HG03469 (cell line): Measurements from ENCODE around the gene CDK5RAP2.
"Not testable (repeated sequence)": the region's sequence is repeated elsewhere in the genome, so short reads cannot be mapped to it uniquely, and the experiment has no call there.

ENCODE experiments used
- ATAC-seq: cut with Tn5 transposase; IDR thresholded peaks from one replicate; pipeline ENCODE4 v1.9.1; 2021; ENCODE audit warnings: mild to moderate bottlenecking, moderate library complexity, moderate number of reproducible peaks; ENCODE audit not compliant: unreplicated experiment

CDK5RAP2 gene

DNA sequence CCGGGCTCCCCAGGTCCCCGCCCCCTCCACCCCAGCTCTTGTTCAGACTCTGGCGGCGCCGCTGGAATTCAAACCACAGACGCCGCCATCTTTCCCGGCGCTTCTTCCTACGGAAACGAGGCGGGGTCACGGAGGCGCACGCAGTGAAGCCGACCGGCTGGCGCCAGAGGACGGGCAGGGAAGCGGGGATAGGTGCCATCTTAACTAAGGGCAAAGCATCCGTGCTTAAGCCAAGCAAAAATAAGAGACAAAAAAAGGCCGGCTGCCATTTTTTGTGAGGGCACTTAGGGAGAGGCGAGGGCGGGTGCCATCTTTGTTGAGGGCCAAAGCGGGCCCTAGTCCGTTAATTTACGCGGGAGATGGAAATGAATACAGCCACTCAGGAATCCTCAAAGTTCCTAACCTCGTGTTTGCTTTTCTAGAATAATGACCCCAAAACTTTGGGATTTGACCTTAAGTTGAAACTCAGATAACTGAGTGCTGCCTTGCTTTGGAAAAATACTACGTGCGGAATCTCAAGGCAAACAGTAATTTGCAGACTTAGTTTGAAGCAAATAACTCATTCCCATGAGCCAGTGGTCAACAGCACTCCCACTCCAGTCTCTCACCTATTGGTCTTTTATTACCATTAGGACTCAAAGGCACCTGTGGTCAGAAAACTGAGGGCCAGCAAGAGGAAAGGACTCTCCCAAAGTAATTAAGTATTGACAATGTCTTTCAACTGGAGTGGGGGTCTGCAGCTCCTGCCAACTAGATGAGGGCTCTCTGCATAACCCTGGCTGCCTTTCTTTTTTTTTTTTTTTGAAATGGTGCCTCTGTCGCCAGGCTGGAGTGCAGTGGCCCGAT, at the start of gene CDK5RAP2:
Gene CDK5RAP2 (minus strand): TSS at position 117 of the 846 bp plus-strand sequence. CDS start 189 bp downstream, outside the sequence.
- peak; percentile 92 for ATAC-seq

DNA sequence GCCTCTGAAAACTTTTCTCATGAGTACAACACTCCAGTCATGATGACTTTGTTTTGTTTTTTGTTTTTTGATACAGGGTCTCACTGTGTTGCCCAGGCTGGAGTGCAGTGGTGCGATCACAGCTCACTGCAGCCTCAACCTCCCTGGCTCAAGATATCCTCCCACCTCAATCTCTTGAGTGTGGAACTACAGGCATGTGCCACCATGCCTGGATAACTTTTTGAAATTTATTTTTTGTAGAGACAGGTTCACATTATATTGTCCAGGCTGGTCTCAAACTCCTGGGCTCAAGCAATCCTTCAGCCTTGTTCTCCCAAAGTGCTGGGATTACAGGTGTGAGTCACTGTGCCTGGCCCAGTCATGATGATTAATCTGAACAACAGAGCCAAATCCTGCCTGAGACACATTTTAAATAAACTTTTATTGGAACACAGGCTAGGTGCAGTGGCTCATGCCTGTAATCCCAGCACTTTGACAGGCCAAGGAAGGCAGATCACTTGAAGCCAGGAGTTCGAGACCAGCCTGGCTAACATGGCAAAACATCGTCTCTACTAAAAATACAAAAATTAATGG, 49.0 kb upstream of the CDK5RAP2 start:
- not testable (repeated sequence) for ATAC-seq

DNA sequence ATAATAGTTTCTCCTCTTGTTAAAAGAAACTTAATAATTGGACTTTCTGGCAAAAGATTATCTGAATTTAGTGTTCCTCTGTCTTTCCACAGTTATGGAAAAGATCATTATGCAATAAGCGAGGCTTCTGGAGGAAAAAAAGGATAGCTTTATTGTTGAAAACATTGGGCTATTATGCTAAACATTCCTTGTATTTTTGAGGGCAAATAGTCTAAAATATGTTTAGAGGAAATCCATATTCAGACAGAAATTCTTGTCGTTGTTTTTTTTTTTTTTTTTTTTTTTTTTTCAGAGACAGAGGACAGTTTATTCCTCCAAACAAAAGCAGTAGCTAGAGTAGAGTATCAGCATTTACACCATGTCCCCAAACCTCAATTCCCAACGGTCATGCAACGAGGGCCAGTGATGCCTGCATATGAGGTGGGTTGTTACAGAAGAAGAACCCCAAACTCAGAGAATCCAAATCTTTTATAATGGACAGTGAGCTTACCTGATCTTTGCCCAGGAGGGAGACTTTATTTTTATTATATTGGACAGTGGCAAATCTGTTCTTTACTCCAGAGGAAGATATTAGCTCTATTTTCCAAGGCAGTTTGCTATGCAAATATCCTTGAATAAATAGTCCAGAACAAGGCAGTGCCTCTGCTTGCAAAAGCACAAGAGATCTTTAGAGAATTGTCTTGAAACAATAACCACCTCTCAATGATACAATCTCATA, 48.4 kb upstream of the CDK5RAP2 start:
- no peak for ATAC-seq

DNA sequence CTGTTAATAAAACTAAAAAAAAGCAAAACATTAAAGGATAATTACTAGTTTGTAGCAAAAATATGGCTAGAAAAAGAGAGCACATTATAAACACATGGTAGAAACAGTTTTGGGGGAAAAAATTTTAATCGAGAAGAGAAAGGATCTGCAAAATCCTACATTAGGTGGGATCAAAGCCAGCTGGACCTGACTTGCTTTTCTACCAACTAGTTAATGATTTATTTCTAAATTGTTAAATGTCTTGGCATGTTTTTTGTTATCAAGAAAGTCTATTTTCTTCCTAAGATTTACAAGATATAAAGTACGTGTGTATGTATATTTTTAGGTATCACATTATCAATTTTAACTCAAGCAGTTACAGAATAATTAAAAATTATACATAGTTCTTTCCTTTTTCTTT, 47.1 kb upstream of the CDK5RAP2 start:
- no peak for ATAC-seq

DNA sequence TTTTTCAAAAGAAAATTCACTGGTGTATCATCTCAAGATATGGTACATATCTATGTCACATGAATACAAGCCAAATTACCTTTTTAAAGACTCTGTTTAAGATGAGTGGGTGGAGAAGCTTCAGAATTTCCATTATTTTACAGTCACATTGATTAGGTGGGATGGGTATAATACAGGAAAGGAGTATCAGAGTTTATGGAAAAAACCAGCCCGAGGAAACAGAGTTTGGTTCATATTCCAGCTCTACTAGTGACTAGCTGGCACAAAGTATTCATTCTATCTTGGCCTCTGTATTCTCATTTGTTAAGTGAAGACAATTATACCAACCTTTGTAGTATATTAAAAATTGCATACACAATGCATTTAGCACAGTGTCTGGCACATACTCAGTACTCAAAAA, 46.5 kb upstream of the CDK5RAP2 start:
- no peak for ATAC-seq

DNA sequence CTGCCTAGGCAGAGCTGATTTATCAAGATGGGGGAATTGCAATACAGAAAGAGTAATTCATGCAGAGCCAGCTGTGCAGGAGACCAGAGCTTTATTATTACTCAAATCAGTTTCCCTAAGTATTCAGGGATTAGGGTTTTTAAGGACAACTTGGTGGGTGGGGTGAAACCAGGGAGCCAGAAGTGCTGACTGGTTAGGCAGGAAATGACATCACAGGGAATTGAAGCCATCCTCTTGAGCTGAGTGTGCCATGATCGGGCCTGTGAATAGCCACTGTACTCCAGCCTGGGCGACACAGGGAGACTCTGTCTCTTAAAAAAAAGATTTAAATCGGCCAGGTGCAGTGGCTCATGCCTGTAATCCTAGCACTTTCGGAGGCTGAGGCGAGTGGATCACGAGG, 45.3 kb upstream of the CDK5RAP2 start:
- no peak for ATAC-seq

DNA sequence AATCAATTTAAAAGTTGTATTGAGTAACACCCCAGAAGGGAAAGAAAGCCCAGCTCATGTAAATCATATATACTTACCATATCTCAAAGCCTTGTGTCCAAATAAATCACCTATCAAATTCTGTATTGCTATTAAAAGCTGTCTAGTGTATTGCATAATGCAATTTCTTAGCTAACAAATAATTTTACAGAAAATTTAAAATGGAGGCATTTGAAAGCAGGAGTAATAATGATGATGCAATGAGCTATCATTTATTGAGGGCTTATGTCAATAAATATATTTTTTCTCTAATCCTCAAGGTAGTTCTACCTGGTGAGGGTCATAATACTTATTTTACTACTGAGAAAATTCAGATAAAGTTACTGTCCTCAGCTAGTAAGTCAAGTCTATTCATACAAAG, 42.8 kb upstream of the CDK5RAP2 start:
- ATAC-seq, result no peak

DNA sequence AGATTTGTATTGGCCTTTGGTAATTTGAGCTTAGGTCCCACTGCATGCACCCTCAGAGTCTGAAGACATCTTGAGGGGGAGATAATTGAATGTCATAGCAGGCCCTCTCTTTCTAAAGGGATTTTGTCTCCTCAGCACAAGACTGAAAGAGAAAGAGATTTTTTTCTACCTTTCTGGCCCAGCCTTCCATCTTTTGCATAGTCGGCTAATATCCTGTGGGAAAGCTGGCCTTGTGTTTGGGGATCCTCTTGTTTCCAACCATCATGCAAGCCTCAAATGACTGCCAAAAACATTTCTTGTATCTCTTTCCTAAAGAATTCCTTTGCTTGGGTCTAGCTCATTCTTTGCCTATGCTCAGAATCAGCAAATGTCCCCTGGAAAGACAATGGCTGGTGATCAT, 42.0 kb upstream of the CDK5RAP2 start:
- no peak for ATAC-seq

DNA sequence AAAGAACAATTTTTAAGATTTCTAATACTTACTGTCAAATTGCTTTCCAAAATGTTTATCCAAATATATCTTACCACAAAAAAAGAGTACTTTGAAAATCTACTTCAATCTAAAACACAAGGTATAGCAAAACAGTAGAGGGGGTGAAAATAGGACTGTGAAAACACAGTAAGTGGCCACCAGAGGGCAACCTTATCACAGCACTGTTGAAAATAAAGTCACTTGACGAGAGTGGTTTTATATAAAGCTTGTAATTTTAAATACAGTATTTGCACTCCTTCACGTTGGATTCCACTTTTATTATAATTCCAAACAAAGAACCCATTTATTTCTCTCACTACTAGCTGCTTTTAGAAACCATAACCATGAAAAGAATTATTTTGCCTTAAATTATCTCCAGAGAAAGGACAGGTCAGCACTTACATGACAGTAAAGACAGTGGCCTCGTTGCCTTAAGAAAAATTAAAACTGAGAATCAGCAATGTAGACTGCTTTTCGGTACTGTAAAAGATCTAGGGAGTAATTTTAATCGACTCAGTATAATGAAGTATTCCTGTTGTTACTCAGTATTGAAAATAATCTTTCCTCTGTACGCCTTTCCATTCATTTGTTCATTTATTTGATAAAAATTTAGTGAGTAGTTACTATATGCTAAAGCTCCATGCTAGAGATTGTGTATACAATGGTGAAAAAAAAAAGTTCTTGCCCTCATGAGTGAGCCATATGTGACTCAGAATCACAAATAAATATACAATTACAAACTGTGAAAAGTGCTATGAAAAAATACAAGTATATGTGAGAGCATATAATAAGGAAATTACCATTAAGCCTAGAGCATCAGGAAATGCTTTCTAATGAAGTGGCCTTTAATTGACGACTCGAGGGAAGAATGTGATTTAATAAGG, 40.0 kb upstream of the CDK5RAP2 start:
- no peak for ATAC-seq

DNA sequence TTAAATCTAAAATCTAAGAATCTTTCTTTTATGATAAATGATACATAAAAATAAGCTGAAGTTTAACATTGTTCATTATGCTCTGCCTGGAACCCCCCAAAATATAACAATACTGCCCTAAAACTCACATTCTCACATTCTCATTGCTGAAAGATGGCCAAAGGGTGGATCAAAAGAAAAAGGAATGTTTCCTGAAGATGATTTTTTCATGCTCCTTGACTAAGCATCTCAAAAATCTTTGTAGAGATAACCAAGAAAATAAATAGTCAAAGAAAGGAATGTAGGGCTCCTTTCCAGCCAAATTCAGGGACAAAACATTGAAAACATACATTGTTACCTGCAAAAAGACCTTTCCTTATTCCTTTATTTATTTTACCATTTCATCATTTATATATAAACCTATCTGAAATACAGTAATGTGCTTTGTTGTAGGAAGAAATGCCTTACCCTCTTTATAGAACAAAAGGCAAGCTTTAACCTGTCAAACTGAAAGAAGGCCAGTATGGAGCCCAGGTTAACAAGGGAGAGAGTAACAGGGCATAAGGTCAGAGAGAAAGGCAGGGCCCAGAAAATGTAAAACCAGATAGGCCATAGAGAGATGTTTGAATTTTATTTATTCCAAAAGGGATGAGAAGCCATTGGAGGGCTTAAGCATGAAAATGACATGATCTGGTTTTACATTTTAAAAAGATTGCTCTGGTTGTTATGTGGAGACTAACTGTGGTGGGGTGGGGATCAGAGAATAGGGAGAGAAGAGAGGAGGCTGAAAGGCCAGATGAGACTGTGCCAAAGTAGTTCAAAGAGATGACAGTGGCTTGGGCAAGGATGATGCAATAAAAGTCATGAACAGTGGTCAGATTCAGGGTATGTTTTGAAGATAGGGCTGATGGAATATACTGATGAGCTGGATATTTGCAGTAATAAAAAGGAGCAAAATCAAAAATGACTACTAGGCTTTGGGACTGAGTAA, 37.3 kb upstream of the CDK5RAP2 start:
- ATAC-seq, result no peak

DNA sequence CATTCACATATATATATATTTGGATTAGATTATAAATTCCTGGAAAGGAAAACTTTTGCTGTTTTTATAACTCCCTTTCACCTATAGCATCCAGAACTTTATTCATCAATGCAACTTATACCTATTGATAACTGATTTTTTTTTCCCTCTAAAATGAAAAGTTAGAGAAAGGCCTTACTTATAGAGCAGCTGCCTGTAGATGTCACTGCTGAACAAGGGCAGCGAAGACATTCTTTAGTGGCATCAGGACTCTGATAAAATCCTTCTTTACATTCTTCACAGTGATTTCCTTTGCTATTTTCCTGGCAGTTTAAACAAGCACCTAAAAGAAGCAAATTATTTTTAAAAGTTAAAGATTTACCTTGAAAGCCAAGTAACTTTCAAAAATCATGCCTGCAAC, 32.3 kb upstream of the CDK5RAP2 start:
- ATAC-seq, result no peak

DNA sequence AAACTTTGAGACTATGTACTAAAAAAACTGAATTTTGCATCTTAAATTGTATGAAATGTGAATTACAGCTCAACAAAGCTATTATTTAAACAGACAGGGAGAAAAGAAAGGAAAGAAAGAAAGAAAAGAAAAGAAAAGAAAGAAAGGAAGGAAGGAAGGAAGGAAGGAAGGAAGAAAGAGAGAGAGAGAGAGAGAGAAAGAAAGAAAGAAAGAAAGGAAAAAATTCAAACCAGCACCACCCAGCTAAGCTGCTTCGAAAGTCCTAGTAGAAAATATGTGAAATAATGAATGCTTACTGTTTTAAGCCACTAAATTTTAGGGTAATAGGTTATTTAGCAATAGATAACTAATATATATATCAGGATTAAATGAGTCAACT, 31.7 kb upstream of the CDK5RAP2 start:
- no peak for ATAC-seq

DNA sequence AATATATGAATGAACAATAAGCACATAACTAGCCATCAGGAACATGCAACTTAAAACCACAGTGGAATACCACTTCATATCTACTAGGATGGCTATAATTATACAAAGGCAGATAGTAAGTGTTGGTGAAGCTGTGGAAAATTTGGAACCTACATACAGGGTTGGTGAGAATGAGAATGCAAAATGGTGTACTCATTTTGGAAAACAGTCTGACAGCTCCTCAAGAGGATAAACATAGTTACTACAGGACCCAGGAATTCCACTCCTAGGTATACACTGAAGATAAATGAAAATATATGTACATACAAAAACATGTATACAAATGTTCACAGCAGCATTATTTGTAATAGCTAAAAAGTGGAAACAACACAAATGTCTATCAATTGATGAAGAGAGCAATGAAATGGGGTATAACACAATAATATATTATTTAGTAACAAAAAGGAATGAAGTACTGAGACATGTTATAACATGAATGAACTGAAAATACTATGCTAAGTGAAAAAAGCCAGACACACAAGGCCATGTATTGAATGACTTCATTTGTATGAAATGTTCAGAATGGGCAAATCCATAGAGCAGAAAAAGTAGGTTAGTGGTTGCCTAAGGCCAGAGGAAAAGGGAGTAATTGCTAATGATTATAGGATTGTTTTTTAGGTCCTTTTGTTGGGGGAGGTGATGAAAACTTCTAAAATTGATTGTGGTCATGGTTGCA, 31.2 kb upstream of the CDK5RAP2 start:
- no peak for ATAC-seq

DNA sequence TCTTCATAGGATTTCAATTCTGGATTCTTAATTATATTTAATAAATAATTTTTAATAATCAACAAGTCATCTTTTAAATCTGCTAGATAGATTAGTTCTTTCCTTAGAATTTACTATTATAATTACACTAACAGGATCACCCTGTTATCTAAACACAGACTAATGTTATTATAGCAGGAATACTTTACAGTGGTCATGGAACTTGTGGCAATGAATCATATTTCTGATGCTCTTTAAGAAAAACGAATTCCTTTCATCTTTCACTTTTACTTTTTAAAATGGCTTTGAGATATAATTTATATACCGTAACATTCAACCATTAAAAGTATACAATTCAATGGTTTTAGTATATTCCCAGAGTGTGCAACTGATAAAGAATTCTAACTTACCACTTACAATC, 29.7 kb upstream of the CDK5RAP2 start:
- no peak for ATAC-seq

DNA sequence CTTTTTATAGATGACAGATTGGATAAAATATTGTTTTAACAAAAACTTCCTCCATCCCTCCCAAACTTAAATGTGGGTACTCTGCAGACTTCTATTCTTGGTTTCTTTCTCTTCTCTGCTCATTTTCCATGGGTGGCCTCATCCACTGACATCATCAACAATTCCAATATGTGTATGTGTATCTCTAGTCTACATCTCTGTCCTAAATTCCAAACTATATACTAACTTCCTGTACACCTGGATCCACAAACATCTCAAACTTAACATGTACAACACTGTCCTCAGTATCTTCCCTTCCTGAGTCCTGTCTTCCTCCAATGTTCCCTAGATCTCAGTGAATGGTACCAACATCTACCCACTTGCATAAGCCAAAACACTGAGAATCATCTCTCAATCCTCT, 28.5 kb upstream of the CDK5RAP2 start:
- ATAC-seq, result no peak

DNA sequence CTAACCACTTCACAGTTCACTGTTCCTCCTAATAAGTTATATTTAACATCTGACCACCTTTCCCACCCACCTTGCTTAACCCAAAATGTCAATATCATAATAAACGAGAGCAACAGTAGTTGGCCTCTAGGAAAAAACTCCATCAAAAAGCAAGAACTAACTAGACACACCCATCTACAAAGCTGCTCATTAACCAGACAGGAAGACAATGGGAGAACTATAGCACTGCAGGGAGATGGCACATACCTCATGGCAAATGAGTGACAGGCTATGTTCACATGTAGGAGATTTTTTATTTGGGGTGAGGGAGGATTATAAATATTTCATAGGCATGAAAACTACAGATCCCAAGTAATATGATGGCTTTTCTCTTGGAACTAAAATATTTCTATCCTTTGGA, 23.6 kb upstream of the CDK5RAP2 start:
- ATAC-seq, result no peak

DNA sequence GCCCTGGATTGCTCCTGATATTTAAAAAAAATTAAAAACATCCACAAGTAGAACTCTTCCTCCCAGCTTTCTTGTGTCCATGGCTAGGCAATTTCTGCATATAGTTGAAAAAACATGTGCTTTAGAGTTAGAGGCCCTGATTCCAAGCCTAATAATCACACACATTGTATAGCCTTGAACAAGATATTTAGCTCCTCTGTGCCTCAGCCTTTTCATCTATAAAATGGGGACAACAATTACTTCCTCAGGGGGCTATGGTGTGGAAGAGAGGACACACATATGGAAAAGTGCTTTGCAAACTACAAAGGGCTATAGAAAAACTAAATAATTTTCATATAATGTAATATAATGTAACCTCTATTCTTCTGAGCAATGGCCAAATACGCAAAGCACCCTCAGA, 23.0 kb upstream of the CDK5RAP2 start:
- ATAC-seq, result no peak

DNA sequence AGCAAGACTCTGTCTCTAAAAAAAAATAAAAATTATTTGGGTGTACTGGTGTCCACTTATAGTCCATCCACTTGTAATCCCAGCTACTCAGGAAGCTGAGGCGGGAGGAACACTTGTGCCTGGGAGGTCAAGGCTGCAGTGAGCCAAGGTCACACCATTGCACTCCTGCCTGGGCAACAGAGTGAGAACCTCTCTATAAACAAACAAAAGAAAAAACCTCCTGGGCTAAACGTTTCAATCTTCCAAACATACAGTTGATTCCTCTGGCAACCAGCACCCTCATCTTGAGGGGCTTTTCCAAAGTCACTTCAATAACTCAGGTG, 13.9 kb upstream of the CDK5RAP2 start:
- no peak for ATAC-seq

DNA sequence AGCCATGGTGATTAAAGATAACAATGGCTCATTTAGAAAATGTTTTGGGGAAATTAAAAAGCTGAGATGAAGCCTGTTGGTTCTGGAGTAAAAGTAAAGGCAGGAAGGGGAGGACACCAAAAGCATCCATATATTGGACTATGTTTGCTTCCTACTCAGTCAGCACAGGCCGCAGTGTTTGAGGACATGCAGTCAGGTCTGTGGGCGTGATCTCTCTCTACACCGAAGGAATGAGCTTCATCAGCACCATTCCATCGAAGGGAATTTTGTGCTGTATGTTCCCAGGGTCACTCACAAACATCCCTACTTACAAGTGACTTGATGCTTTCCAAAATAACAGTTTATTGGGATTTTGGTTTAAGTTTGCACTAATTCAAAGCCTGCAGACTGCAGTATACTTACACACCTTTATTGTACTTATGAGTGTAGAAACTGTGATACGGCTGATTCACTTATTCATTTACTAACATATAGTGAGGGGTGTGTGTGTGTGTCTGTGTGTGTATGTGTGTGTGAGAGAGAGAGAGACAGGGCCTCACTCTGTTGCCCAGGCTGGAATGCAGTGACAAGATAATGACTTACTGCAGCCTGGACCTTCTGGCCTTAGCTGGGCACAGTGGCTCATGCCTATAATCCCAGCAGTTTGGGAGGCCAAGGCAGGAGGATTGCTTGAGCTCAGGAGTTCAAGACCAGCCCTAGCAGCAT, 13.4 kb upstream of the CDK5RAP2 start:
- ATAC-seq, result no peak
